Effector memory CD8-positive, alpha-beta T cell (primary cell): ENCODE results near the gene ATXN7.

Experiments used
- ATAC-seq: fragments of 150-1000 bp; cut with Tn5 transposase; replicated peaks from 2 replicates; pipeline ENCODE4 v1.10.0; 2021; ENCODE audit warnings: mild to moderate bottlenecking, moderate library complexity
- DNase-seq, 3 experiments: peaks; one replicate each; pipeline ENCODE4 v3.0.0; 2021
- H3K27ac Mint-ChIP-seq, 2 donors: one replicate each; pipeline ENCODE4 v1.8.0; 2022; ENCODE audit warnings: mild to moderate bottlenecking in 2 of 2, mixed read lengths in 2 of 2, moderate library complexity in 2 of 2
- H3K27me3 Mint-ChIP-seq, 2 donors: one replicate each; pipeline ENCODE4 v1.8.0; 2022; ENCODE audit warnings: mixed read lengths in 2 of 2
- H3K36me3 Mint-ChIP-seq: one replicate; pipeline ENCODE4 v1.8.0; 2022; ENCODE audit warnings: mild to moderate bottlenecking, moderate library complexity, mixed read lengths; ENCODE audit not compliant: insufficient read depth
- H3K4me1 Mint-ChIP-seq, 2 donors: one replicate each; pipeline ENCODE4 v1.8.0; 2022; ENCODE audit warnings: low read depth in 2 of 2, mixed read lengths in 2 of 2
- H3K4me3 Mint-ChIP-seq, 2 donors: one replicate each; pipeline ENCODE4 v1.8.0; 2022; ENCODE audit warnings: mild to moderate bottlenecking in 2 of 2, mixed read lengths in 2 of 2, moderate library complexity in 2 of 2
- H3K9me3 Mint-ChIP-seq, 2 donors: one replicate each; pipeline ENCODE4 v1.8.0; 2022; ENCODE audit warnings: mixed read lengths in 2 of 2

ATXN7 gene

GRCh38 chr3:63955830-63956545 is 92.3 kb downstream of the ATXN7 start:
- no peaks in the 10 kb centered on the region for H3K9me3 Mint-ChIP-seq
- ATAC-seq (no peak), DNase-seq (no peak)
- peaks cover 23 to 39% of the 10 kb centered on the region in 2 donors for H3K4me1 Mint-ChIP-seq
- H3K36me3 Mint-ChIP-seq = peaks cover 17% of the 10 kb centered on the region
- no peaks in the 10 kb centered on the region for H3K27me3 Mint-ChIP-seq
- H3K27ac Mint-ChIP-seq = peak overlapping the region; percentile 50 to 77
- no peak overlapping the region for H3K4me3 Mint-ChIP-seq

- Mint-ChIP-seq H3K27ac (peak overlapping the region in 1 of 2 donors; percentile 65), H3K9me3 (no peaks in the 10 kb centered on the region), H3K4me3 (no peak overlapping the region), H3K36me3 (peaks cover 8% of the 10 kb centered on the region), H3K4me1 (peaks cover 22 to 28% of the 10 kb centered on the region in 2 donors), H3K27me3 (no peaks in the 10 kb centered on the region)
- ATAC-seq (no peak), DNase-seq (no peak)
Observed at GRCh38 chr3:63959146-63959545, 95.5 kb downstream of the ATXN7 start.

- H3K4me1 Mint-ChIP-seq = peaks cover 19 to 30% of the 10 kb centered on the region in 2 donors
- no peak for ATAC-seq
Observed at GRCh38 chr3:63960048-63960711, 96.5 kb downstream of the ATXN7 start.

GRCh38 chr3:63961891-63962290 is 98.2 kb downstream of the ATXN7 start:
- peak overlapping the region in 1 of 2 donors; percentile 8 for H3K27ac Mint-ChIP-seq
- no peaks in the 10 kb centered on the region for H3K36me3 Mint-ChIP-seq
- H3K4me3 Mint-ChIP-seq = no peak overlapping the region
- peaks cover 25 to 30% of the 10 kb centered on the region in 2 donors for H3K4me1 Mint-ChIP-seq
- no peaks in the 10 kb centered on the region for H3K9me3 Mint-ChIP-seq
- ATAC-seq = peak; percentile 98
- no peak for DNase-seq
- no peaks in the 10 kb centered on the region for H3K27me3 Mint-ChIP-seq

More at GRCh38 chr3:63960048-63960711, 96.5 kb downstream of the ATXN7 start:
- H3K27me3 Mint-ChIP-seq = no peaks in the 10 kb centered on the region
- peak overlapping the region; percentile 7 to 11 for H3K27ac Mint-ChIP-seq
- peaks cover 1% of the 10 kb centered on the region for H3K36me3 Mint-ChIP-seq
- peak overlapping the region in 1 of 2 donors; percentile 3 for H3K4me3 Mint-ChIP-seq
- DNase-seq = no peak
- H3K9me3 Mint-ChIP-seq = no peaks in the 10 kb centered on the region

- Mint-ChIP-seq H3K27ac (peak overlapping the region in 1 of 2 donors; percentile 56), H3K27me3 (no peaks in the 10 kb centered on the region), H3K36me3 (peaks cover 13% of the 10 kb centered on the region), H3K9me3 (no peaks in the 10 kb centered on the region), H3K4me3 (no peak overlapping the region), H3K4me1 (peaks cover 37 to 44% of the 10 kb centered on the region in 2 donors)
- DNase-seq = no peak
- ATAC-seq = no peak
Observed at GRCh38 chr3:63963496-63963895, 99.8 kb downstream of the ATXN7 start.

- Mint-ChIP-seq H3K36me3 (peaks cover 24% of the 10 kb centered on the region), H3K27me3 (no peaks in the 10 kb centered on the region), H3K27ac (peak overlapping the region; percentile 44 to 99), H3K4me1 (peaks cover 45 to 56% of the 10 kb centered on the region in 2 donors), H3K9me3 (no peaks in the 10 kb centered on the region), H3K4me3 (no peak overlapping the region)
- ATAC-seq = no peak
- DNase-seq = no peak
Observed at GRCh38 chr3:63964681-63965485, 101.2 kb downstream of the ATXN7 start.

- Mint-ChIP-seq H3K9me3 (no peaks in the 10 kb centered on the region), H3K4me3 (peak overlapping the region in 1 of 2 donors; percentile 37)
- DNase-seq = no peak
Observed at GRCh38 chr3:63966007-63966406, 102.3 kb downstream of the ATXN7 start.

GRCh38 chr3:63966871-63967270 is 103.2 kb downstream of the ATXN7 start:
- Mint-ChIP-seq H3K27me3 (no peaks in the 10 kb centered on the region), H3K4me1 (peaks cover 51 to 63% of the 10 kb centered on the region in 2 donors), H3K4me3 (peak overlapping the region; percentile 95 to 98), H3K27ac (peak overlapping the region; percentile 98 to 99), H3K36me3 (peaks cover 29% of the 10 kb centered on the region), H3K9me3 (no peaks in the 10 kb centered on the region)
- ATAC-seq = no peak
- DNase-seq = no peak

More at GRCh38 chr3:63966007-63966406, 102.3 kb downstream of the ATXN7 start:
- Mint-ChIP-seq H3K27me3 (no peaks in the 10 kb centered on the region), H3K27ac (peak overlapping the region; percentile 44 to 99), H3K36me3 (peaks cover 29% of the 10 kb centered on the region), H3K4me1 (peaks cover 47 to 58% of the 10 kb centered on the region in 2 donors)
- ATAC-seq = no peak

GRCh38 chr3:63967675-63968611 is 104.3 kb downstream of the ATXN7 start:
- Mint-ChIP-seq H3K36me3 (peaks cover 29% of the 10 kb centered on the region), H3K4me3 (peak overlapping the region; percentile 95 to 98), H3K27me3 (no peaks in the 10 kb centered on the region), H3K4me1 (peaks cover 58 to 73% of the 10 kb centered on the region in 2 donors), H3K27ac (peak overlapping the region; percentile 98 to 99), H3K9me3 (no peaks in the 10 kb centered on the region)
- DNase-seq (peak; percentile 18 to 47 (median 27)), ATAC-seq (peak; percentile 76)

GRCh38 chr3:63968612-63969350 is 105.1 kb downstream of the ATXN7 start:
- no peaks in the 10 kb centered on the region for H3K9me3 Mint-ChIP-seq
- peaks cover 60 to 75% of the 10 kb centered on the region in 2 donors for H3K4me1 Mint-ChIP-seq
- H3K4me3 Mint-ChIP-seq = peak overlapping the region; percentile 95 to 98
- DNase-seq (peak in 1 of 3 experiments; percentile 26), ATAC-seq (peak; percentile 36)
- H3K27ac Mint-ChIP-seq = peak overlapping the region; percentile 98 to 99
- peaks cover 35% of the 10 kb centered on the region for H3K36me3 Mint-ChIP-seq
- H3K27me3 Mint-ChIP-seq = no peaks in the 10 kb centered on the region

GRCh38 chr3:63969876-63970275 is 106.2 kb downstream of the ATXN7 start:
- DNase-seq = peak in 1 of 3 experiments; percentile 11
- Mint-ChIP-seq H3K27me3 (no peaks in the 10 kb centered on the region), H3K9me3 (no peaks in the 10 kb centered on the region), H3K4me3 (peak overlapping the region; percentile 95 to 98), H3K4me1 (peaks cover 67 to 81% of the 10 kb centered on the region in 2 donors), H3K27ac (peak overlapping the region; percentile 98 to 99), H3K36me3 (peaks cover 43% of the 10 kb centered on the region)
- ATAC-seq = peak; percentile 36
